ENCODE measurements around the gene GALNT11.
"Not testable (repeated sequence)": the region's sequence is repeated elsewhere in the genome, so short reads cannot be mapped to it uniquely, and the experiment has no call there.

Gene GALNT11

DNA sequence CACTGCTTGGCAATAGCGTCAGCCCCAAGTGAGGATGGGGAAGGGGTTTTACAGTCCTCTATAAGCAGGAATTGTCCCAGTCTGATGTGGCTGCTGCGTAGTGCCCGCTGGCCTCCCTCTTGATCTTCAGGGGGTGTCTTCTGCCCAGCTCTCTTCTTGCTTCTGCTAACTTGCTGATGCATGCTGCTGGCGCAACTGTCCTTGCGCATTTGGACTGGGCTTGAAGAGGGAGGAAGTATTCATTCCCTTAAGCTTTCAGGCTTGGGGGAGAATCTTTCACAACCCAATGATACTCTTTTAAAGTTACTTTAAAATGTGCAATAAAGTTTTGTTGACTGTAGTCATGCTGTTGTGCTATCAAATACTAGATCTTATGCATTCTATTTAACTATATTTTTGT, 10.3 kb downstream of the GALNT11 start:
- Histone ChIP-seq H3F3A (ENCODE audit: insufficient read depth, low read length) (no peaks in the 10 kb centered on the region), H3K9me3 (ENCODE audit: low read length) (no peaks in the 10 kb centered on the region), H4K20me1 (ENCODE audit: insufficient read depth, low read length) (no peaks in the 10 kb centered on the region), H3K4me1 (ENCODE audit: insufficient read depth, low read length, severe bottlenecking) (no peaks in the 10 kb centered on the region), H3K4me2 (ENCODE audit: low read length) (no peak overlapping the region), H3K36me3 (ENCODE audit: insufficient read depth, low read length) (no peaks in the 10 kb centered on the region), H3K27ac (ENCODE audit: low read depth, low read length, poor library complexity, severe bottlenecking) (no peak overlapping the region), H3K9me2 (ENCODE audit: low read depth, low read length) (no peaks in the 10 kb centered on the region), H3K27me3 (ENCODE audit: insufficient read depth, low read length) (no peaks in the 10 kb centered on the region), H3K4me3 (ENCODE audit: low read depth, low read length, poor library complexity, severe bottlenecking) (no peak overlapping the region), H3K79me2 (ENCODE audit: insufficient read depth, low read length) (no peaks in the 10 kb centered on the region), H2AFZ (ENCODE audit: low read length) (no peak overlapping the region), H3K9ac (ENCODE audit: low read length) (no peak overlapping the region)
- TF ChIP-seq EZH2 (IDR thresholded peaks at IDR 0.05; ENCODE audit: borderline replicate concordance, low read length): no peak
- TF ChIP-seq, protein P1, sequence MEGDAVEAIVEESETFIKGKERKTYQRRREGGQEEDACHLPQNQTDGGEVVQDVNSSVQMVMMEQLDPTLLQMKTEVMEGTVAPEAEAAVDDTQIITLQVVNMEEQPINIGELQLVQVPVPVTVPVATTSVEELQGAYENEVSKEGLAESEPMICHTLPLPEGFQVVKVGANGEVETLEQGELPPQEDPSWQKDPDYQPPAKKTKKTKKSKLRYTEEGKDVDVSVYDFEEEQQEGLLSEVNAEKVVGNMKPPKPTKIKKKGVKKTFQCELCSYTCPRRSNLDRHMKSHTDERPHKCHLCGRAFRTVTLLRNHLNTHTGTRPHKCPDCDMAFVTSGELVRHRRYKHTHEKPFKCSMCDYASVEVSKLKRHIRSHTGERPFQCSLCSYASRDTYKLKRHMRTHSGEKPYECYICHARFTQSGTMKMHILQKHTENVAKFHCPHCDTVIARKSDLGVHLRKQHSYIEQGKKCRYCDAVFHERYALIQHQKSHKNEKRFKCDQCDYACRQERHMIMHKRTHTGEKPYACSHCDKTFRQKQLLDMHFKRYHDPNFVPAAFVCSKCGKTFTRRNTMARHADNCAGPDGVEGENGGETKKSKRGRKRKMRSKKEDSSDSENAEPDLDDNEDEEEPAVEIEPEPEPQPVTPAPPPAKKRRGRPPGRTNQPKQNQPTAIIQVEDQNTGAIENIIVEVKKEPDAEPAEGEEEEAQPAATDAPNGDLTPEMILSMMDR (IDR thresholded peaks at IDR 0.05; ENCODE audit: low read length): no peak

DNA sequence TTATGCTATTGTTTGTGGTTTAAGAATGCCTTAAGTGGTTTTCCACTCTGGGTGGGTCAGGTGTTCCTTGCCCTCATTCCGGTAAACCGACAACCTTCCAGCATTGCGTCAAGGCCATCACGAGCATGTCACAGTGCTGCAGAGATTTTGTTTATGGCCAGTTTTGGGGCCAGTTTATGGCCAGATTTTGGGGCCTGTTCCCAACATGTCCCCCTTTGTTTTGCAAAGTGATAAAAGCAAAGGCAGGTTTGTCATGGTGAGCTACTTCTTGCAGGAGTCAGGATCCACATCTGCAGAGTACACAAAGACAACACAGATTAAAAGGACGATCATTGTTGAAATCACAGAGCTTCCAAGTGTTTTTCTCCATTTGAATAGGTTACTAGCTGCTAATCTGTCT, 12.9 kb downstream of the GALNT11 start:
- H3K4me3 ChIP-seq (ENCODE audit: low read depth, low read length, poor library complexity, severe bottlenecking); H3K27ac ChIP-seq (ENCODE audit: low read depth, low read length, poor library complexity, severe bottlenecking); H3K27me3 ChIP-seq (ENCODE audit: insufficient read depth, low read length); H3K9me2 ChIP-seq (ENCODE audit: low read depth, low read length); H3K79me2 ChIP-seq (ENCODE audit: insufficient read depth, low read length); H2AFZ ChIP-seq (ENCODE audit: low read length); H3K36me3 ChIP-seq (ENCODE audit: insufficient read depth, low read length); H3F3A ChIP-seq (ENCODE audit: insufficient read depth, low read length); H3K9me3 ChIP-seq (ENCODE audit: low read length); H3K9ac ChIP-seq (ENCODE audit: low read length); H3K4me2 ChIP-seq (ENCODE audit: low read length); H3K4me1 ChIP-seq (ENCODE audit: insufficient read depth, low read length, severe bottlenecking); H4K20me1 ChIP-seq (ENCODE audit: insufficient read depth, low read length): not testable (repeated sequence)

DNA sequence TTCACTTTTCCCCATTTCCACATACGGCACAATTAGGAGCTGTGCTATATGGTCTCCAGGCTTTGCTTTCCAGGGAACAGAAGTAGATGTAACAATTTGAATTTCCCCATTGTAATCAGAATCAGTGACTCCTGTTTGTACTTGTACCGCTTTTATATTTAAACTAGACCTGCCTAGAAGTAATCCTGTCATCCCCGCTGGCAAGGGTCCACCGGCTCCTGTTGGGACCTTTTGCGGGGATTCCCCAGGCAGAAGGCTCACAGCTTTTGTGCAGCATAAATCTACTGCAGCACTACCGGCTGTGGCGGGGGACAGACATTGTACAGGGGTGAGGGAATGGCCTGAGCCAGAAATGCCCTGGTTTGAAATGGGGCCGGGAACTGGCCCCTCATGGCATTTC, 17.6 kb downstream of the GALNT11 start:
- H3K27me3 ChIP-seq (ENCODE audit: insufficient read depth, low read length); H3K4me3 ChIP-seq (ENCODE audit: low read depth, low read length, poor library complexity, severe bottlenecking); H3K4me1 ChIP-seq (ENCODE audit: insufficient read depth, low read length, severe bottlenecking); H3K79me2 ChIP-seq (ENCODE audit: insufficient read depth, low read length); H3K36me3 ChIP-seq (ENCODE audit: insufficient read depth, low read length); H4K20me1 ChIP-seq (ENCODE audit: insufficient read depth, low read length); H3K9me3 ChIP-seq (ENCODE audit: low read length); H3K9me2 ChIP-seq (ENCODE audit: low read depth, low read length); H2AFZ ChIP-seq (ENCODE audit: low read length); H3K27ac ChIP-seq (ENCODE audit: low read depth, low read length, poor library complexity, severe bottlenecking); H3K4me2 ChIP-seq (ENCODE audit: low read length); H3F3A ChIP-seq (ENCODE audit: insufficient read depth, low read length); H3K9ac ChIP-seq (ENCODE audit: low read length): not testable (repeated sequence)

- H3K4me1 ChIP-seq (ENCODE audit: insufficient read depth, low read length, severe bottlenecking); H3K36me3 ChIP-seq (ENCODE audit: insufficient read depth, low read length); H3K27ac ChIP-seq (ENCODE audit: low read depth, low read length, poor library complexity, severe bottlenecking); H3K9ac ChIP-seq (ENCODE audit: low read length); H3K27me3 ChIP-seq (ENCODE audit: insufficient read depth, low read length); H3K9me3 ChIP-seq (ENCODE audit: low read length); H3K4me2 ChIP-seq (ENCODE audit: low read length); H3K79me2 ChIP-seq (ENCODE audit: insufficient read depth, low read length); H3K4me3 ChIP-seq (ENCODE audit: low read depth, low read length, poor library complexity, severe bottlenecking); H2AFZ ChIP-seq (ENCODE audit: low read length); H3F3A ChIP-seq (ENCODE audit: insufficient read depth, low read length); H3K9me2 ChIP-seq (ENCODE audit: low read depth, low read length); H4K20me1 ChIP-seq (ENCODE audit: insufficient read depth, low read length): not testable (repeated sequence)
Observed at GRCh38 chr7:152044909-152045308, 19.4 kb downstream of the GALNT11 start.

- Histone ChIP-seq H3K9me3 (ENCODE audit: low read length) (no peaks in the 10 kb centered on the region), H3K4me3 (ENCODE audit: low read depth, low read length, poor library complexity, severe bottlenecking) (no peak overlapping the region), H3K27me3 (ENCODE audit: insufficient read depth, low read length) (no peaks in the 10 kb centered on the region), H3K4me1 (ENCODE audit: insufficient read depth, low read length, severe bottlenecking) (no peaks in the 10 kb centered on the region), H3K9me2 (ENCODE audit: low read depth, low read length) (no peaks in the 10 kb centered on the region), H2AFZ (ENCODE audit: low read length) (no peak overlapping the region), H3K9ac (ENCODE audit: low read length) (no peak overlapping the region), H3F3A (ENCODE audit: insufficient read depth, low read length) (no peaks in the 10 kb centered on the region), H3K36me3 (ENCODE audit: insufficient read depth, low read length) (no peaks in the 10 kb centered on the region), H3K27ac (ENCODE audit: low read depth, low read length, poor library complexity, severe bottlenecking) (no peak overlapping the region), H4K20me1 (ENCODE audit: insufficient read depth, low read length) (no peaks in the 10 kb centered on the region), H3K79me2 (ENCODE audit: insufficient read depth, low read length) (no peaks in the 10 kb centered on the region), H3K4me2 (ENCODE audit: low read length) (no peak overlapping the region)
- TF ChIP-seq EZH2 (IDR thresholded peaks at IDR 0.05; ENCODE audit: borderline replicate concordance, low read length): no peak
- TF ChIP-seq, protein P1 (IDR thresholded peaks at IDR 0.05; ENCODE audit: low read length): no peak
Observed at GRCh38 chr7:152046531-152046930, 21.1 kb downstream of the GALNT11 start.

Data from OCI-LY1 (cell line).